NCI-H2227 treated with DMSO at 0.1 percent for 48 hours (cell line): Measurements from ENCODE around the gene FEV.

Experiments used
- DNase-seq: peaks from one replicate; lab custom pipeline; 2025; lab: John Stamatoyannopoulos, UW

The FEV gene

DNA sequence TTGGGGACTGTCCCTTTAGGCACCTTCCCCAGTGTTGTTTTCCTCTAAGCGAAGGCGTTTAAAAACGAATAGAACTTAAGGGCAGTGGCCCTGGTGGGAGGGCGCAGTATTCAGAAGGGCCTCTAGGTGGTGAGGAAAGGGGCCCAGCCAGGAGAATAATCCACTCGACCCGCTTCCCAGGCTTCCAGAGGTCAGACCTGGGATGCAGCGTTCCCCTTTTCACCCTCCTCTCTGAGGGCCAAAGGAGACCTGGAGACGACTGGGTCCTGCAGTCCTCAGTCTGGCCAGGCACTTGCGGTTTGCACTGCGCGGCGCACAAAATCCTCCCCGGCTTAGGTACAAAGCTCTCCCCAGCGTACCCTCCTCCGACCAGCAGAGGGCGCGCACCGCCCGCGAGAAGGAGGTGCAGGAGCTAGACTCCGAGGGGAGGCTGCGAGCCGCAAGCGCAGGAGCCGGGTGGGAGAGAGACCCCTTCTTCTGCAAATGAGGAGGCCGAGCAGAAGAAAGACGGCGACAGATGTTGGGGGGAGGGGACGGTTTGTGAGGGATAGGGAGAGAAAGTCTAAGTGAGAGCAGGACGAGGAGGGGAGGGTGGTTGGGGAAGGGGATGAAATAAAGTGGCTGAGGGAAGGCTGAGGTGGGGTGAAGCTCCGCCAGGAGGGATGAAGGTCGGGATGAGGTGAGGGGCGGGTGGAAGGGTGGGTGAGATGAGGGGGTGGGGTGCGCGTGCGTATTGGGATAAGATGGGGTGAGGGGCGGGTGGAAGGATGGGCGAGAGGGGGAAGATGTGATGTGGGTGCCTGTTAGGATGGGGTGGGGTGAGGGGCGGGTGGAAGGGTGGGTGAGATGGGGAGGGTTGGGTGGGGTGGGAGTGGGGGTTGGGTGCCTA, 4.9 kb downstream of the FEV start:
- peak; percentile 92 for DNase-seq

GRCh38 chr2:218975060-218975777, 9.8 kb downstream of the FEV start:
- DNase-seq = no peak

- no peak for DNase-seq
These were observed 14.1 kb downstream of the FEV start for GRCh38 chr2:218970894-218971293.

DNA sequence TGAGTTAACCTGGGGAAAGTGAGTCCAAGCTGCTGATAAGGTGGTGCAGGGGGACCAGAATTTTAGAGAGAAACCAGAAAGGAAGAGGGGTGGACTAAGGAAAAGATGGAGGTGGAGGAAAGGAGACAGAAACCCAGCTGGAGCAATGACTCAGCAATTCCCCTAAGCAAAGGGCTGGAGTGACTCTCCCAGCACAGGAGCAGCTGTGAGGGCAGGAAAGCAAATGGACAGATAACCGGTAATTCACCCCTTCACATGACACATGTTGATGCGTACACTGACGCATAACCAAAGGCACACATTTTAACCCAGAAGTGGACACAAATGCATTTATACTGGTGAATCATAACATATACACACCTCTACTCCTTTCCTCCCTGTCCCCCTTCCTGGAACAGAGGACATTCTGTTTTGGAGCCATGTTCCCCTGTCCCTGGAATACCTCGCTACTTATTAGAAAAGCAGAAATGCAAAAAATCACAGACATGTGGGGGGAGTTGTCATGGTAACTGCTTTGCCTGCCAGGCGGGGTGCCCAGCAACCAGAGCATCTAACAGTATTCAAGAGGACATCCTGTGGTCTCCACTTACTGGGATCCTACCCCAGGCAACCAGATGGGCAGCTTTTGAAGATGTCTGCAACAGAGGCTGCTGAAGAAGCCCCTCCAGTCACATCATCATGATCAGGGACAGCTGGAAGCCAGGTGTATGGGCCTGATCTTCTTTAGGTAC, 20.8 kb downstream of the FEV start:
- peak; percentile 85 for DNase-seq

- no peak for DNase-seq
These were observed 21.4 kb downstream of the FEV start for GRCh38 chr2:218963601-218964000.

- peak; percentile 97 for DNase-seq
These were observed 22.0 kb downstream of the FEV start for GRCh38 chr2:218962859-218963492.

DNA sequence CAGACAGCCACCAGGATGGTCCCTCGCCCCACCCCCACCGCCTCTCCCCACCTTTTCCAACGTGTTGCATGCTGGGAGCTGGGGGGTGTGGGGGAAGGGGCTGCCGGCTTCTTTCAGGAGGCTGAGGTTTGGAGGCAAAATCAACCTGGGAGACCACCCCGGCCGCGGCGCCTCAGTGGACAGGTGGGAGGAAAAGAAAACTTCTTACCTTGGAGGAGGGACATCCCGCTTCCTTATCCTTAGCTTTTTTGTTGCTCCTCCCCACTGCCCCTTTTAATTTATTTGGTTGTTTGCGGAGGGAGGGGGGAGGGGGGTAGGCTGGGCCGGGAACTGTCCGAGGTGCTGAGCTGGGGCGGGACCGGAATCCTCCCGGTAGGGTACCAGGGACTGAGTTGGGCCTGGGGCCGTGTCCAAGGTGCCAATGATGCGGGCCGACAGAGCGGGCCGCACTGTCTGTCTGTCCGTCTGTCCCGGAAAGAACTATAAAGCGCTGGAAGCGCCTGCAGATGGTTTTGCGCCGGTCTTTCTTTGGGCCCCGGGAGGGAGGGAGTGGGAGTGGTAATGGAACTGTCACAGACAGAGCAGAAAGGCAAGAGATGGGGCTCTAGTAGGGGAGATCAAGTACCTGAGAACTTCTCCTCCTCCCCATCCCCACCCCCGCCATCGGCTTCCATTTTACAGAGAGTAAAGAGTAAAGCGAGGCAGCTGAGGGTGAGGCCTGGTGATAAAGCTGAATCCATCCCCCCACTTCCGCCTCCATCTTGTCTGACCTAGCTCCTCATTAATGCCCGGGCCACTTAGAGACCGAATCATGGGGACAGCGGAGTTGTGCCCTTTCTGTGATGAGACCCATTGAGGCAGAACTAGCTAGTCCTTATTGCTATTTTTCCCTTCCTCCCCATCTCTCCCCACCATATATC, 23.1 kb downstream of the FEV start:
- DNase-seq = peak; percentile 37

DNA sequence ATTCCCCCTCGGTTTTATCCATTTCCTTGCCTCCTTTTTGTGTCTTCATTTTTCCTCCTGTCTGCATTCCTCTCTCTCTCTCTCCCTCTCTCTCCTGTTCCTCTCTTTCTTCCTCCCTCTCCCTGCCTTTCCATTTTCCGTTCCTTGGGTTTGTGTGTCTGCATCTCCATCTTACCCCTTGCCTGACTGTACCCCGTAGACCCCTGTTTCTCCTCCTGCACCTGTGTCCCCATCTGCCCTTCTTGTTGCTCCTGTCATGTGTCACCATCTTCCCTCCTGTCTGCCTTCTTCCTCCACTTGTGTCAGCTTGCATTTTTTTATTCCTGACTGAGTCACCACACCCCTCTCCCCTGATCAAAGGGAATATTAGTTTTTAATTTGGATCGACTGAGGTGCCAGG, 23.8 kb downstream of the FEV start:
- no peak for DNase-seq

DNA sequence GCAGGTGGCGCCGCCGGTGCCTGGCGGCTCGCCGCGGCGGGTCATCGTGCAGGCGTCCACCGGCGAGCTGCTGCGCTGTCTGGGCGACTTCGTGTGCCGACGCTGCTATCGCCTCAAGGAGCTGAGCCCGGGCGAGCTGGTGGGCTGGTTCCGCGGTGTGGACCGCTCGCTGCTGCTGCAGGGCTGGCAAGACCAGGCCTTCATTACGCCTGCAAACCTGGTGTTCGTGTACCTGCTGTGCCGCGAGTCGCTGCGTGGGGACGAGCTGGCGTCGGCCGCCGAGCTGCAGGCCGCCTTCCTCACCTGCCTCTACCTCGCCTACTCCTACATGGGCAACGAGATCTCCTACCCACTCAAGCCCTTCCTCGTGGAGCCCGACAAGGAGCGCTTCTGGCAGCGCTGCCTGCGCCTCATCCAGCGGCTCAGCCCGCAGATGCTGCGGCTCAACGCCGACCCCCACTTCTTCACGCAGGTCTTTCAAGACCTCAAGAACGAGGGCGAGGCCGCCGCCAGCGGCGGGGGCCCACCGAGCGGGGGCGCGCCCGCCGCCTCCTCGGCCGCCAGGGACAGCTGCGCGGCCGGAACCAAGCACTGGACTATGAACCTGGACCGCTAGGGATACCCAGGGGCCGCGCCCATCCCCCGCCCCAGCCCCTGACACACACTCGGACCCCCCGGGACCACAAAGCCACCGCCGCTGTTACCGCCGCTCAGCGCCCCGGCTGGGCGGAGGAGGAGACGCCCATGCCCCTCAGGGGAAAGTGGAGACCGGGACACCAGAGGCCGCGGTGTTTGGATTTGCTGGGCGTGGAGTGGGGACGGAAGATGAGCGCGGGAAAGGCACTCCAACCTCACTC, 24.4 kb downstream of the FEV start:
- DNase-seq = no peak

- DNase-seq = no peak
These were observed 25.1 kb downstream of the FEV start for GRCh38 chr2:218959761-218960308.

- DNase-seq = peak; percentile 94
These were observed 25.7 kb downstream of the FEV start, which contains the start of gene CDK5R2 for GRCh38 chr2:218959141-218959731. CDK5R2 (plus strand) TSS chr2:218959666; CDS start chr2:218959821, 155 bp downstream.

GRCh38 chr2:218958276-218958675, 26.7 kb downstream of the FEV start:
- DNase-seq = no peak

- DNase-seq = no peak
These were observed 27.3 kb downstream of the FEV start for GRCh38 chr2:218957671-218958070.

DNA sequence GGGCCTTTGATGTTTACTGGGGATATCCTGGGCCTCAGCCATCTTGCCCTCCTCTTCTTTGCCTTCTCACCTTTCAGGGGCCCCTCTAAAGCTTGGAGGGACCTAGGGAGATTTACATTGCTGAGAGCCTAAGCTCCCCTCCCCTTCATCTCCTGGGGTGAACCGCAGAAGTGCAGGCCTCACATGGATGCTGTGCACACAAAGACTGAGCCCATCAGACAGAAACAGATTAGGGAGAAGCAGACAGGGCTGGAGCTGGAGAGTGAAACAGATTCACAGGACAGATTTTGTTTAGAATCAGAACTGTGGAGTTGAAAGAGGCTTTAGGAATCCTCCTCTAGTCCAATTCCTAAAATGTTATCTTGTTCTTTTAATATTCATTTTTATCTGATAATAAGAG, 28.9 kb downstream of the FEV start:
- DNase-seq = no peak

GRCh38 chr2:218954541-218955300, 30.3 kb downstream of the FEV start:
- no peak for DNase-seq

DNA sequence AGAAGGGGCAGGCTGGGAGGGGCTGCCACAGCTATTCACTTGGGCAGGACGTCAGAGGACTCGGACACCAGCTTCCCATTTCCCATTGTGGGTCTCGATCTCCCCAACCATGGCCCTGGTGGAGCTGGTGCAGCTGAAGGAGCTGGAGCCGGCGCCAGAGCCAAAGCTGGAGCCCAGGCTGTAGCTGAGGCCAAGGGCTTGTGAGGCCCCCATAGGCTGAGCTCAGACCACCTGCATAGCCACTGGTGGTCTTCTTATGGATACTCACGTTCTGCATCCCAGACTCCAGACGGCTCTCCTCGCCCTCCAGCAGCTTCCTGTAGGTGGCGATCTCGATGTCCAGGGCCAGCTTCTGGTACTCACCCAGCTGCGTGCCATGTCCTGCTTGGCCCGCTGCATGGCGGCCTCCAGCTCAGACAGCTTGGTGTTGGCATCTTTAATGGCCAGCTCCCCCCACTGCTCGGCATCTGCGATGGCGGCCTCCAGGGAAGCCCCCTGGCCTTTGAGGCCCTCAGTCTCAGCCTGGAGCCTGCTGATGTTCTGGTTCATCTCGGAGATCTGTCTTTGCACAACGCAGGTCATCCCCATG, 31.5 kb downstream of the FEV start:
- no peak for DNase-seq

- no peak for DNase-seq
These were observed 32.8 kb downstream of the FEV start for GRCh38 chr2:218952160-218952559.

GRCh38 chr2:218946621-218947020, 38.4 kb downstream of the FEV start:
- DNase-seq = no peak
